Heart left ventricle (tissue), 16 donors: ENCODE data around the gene SRSF8. TPM values are rescaled to one million over a fixed set of nuclear protein-coding genes. Genes with fewer than 3 reads are reported as not detected.

ENCODE experiments used
- ATAC-seq, 4 donors: fragments of 200-7000 bp; cut with Tn5 transposase; one replicate each; pipeline ENCODE4 v1.9.1; 2020 to 2022; ENCODE audit warnings: moderate library complexity in 4 of 4, mild to moderate bottlenecking in 3 of 4, moderate number of reproducible peaks in 1 of 4
- DNase-seq, 5 donors: peaks; one replicate each; pipeline ENCODE4 v3.0.0-alpha.2; 2020
- H3K27ac ChIP-seq, 12 donors: fragments of 200-600 bp; sonication (generic) in 4 of 12; one replicate each; pipeline versions ENCODE4 v1.5.0 to v1.8.0; 2016 to 2022; ENCODE audit warnings: mild to moderate bottlenecking in 2 of 12
- H3K27me3 ChIP-seq, 9 donors: fragments of 200-600 bp; sonication (generic) in 2 of 9; one replicate each; pipeline versions ENCODE4 v1.5.1 to v1.8.0; 2016 to 2022; ENCODE audit warnings: mild to moderate bottlenecking in 3 of 9
- H3K36me3 ChIP-seq, 9 donors: fragments of 200-600 bp; sonication (generic) in 2 of 9; one replicate each; pipeline versions ENCODE4 v1.5.0 to v1.8.0; 2018 to 2022; ENCODE audit warnings: mild to moderate bottlenecking in 2 of 9
- H3K4me1 ChIP-seq, 12 donors: fragments of 200-600 bp; sonication (generic) in 4 of 12; one replicate each; pipeline versions ENCODE4 v1.5.0 to v1.8.0; 2016 to 2022; ENCODE audit warnings: mild to moderate bottlenecking in 3 of 12
- H3K4me3 ChIP-seq, 12 donors: fragments of 200-600 bp; sonication (generic) in 4 of 12; one replicate each; pipeline versions ENCODE4 v1.5.0 to v1.8.0; 2017 to 2022; ENCODE audit warnings: mild to moderate bottlenecking in 9 of 12, moderate library complexity in 4 of 12
- H3K9me3 ChIP-seq, 12 donors: fragments of 200-600 bp; sonication (generic) in 4 of 12; one replicate each; pipeline versions ENCODE4 v1.5.0 to v1.8.0; 2016 to 2022; ENCODE audit warnings: mild to moderate bottlenecking in 1 of 12
- POLR2A ChIP-seq, 2 donors: fragments of 450-650 bp; IDR thresholded peaks; one replicate each; pipeline ENCODE4 v1.6.1; 2017; ENCODE audit warnings: antibody characterized with exemption in 2 of 2, mild to moderate bottlenecking in 2 of 2, moderate library complexity in 2 of 2
- WGBS, 4 donors: extraction: QIAGEN DNeasy Blood & Tissue Kit in 2 of 4; methylation state at CpG; one replicate each; pipeline versions ENCODE4 v1.1.5 to v1.1.7; 2013 to 2018; 5-methylcytosine and 5-hydroxymethylcytosine counted together
- intact Hi-C, 10 donors: fragments of 100-400 bp; cut with DNase I; formaldehyde crosslinking; loops; one replicate each; pipeline versions ENCODE4 v1.11.1 to v1.14.2; 2022
- polyA plus RNA-seq, 2 donors: library from polyadenylated mRNA; stranded (reverse); fragments of 200-250 nt; gene quantifications; one replicate each; pipeline ENCODE4 v1.2.3, GENCODE V29; 2013
- total RNA-seq, 9 donors: library from RNA; depleted of rRNA in 2 of 9; stranded (reverse); fragments of >200 nt in 2 of 9; fragmentation: NEBNext Ultra II Directional in 3 of 9; extraction: Animal tissue kit (Norgen Biotek cat#: 25700) in 3 of 9; gene quantifications; one replicate each; pipeline versions ENCODE4 v1.1.0 to v1.2.4, GENCODE V29; 2016 to 2023
- TF ChIP-seq, protein P1 (sequence below), 12 donors: fragments of 200-600 bp; sonication (generic) in 4 of 12; IDR thresholded peaks; one replicate each; pipeline versions ENCODE4 v1.5.0 to v1.8.0; 2018 to 2022; ENCODE audit warnings: antibody characterized with exemption in 12 of 12, mild to moderate bottlenecking in 5 of 12
- donor health status: ischemic (EF 13 %, LVEDD 7.1; RV severe dilation, severe dysfunction).
- donor health status: healthy with polysubstance abuse.
- donor health status: DM: no; HTN: yes; CAD: no.
- donor health status: DM: no; HTN: no; CAD: no.
- donor health status: ischemic (EF 25% LVEDD 6.9; RV normal size, moderate dysfunction).
- donor health status: ischemic (EF 25% LVEDD 5.7; RV mildly dilated, moderate dysfunction).
- donor health status: healthy.
- donor health status: DM: yes; HTN: yes; CAD: no.
- donor health status: ischemic (EF 35%, LVEDD 5.7; RV mildly dilated, moderate dysfunction).
- donor health status: nonischemic (EF 11% LVEDD 7.7; RV severe dilation, severe dysfunction).
- donor health status: DM: yes; HTN: yes; CAD: no.
- donor health status: PGD.
- donor health status: ischemic (EF 29% LVEDD 5.4; RV normal size, mild dysfunction).
- donor health status: nonischemic (EF 23%, LVEDD 6.1; RV moderate dilation, normal function).

SRSF8 gene
- total and polyA plus RNA-seq, 11 donors = 20.0 to 26.5 (median 22.7) TPM

DNA sequence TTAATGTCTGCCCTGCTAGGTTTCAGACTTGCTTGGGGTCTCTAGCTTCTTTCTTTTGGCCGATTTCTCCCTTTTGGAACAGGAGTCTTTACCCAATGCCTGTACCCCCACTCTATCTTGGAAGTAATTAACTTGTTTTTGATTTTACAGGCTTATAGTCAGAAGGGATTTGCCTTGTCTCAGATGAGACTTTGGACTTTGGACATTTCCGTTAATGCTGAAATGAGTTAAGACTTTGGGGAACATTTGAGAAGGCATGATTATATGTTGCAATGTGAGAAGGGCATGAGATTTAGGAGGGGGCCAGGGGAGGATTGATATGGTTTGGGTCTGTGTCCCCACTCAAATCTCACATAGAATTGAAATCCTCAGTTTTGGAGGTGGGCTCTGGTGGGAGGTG is 12.4 kb upstream of the SRSF8 start:
- DNase-seq (no peak), ATAC-seq (no peak)
- no peak overlapping the region for H3K4me3 ChIP-seq
- H3K36me3 ChIP-seq = no peaks in the 10 kb centered on the region
- intact Hi-C loops = no loop called here
- H3K27me3 ChIP-seq = peaks cover 0 to 29% (median 0%) of the 10 kb centered on the region in 9 donors
- H3K4me1 ChIP-seq = no peaks in the 10 kb centered on the region
- 81 to 89% (median 85%) methylated on average over 2 of the region's 2 CpGs for WGBS, 4 donors
- TF ChIP-seq, protein P1, sequence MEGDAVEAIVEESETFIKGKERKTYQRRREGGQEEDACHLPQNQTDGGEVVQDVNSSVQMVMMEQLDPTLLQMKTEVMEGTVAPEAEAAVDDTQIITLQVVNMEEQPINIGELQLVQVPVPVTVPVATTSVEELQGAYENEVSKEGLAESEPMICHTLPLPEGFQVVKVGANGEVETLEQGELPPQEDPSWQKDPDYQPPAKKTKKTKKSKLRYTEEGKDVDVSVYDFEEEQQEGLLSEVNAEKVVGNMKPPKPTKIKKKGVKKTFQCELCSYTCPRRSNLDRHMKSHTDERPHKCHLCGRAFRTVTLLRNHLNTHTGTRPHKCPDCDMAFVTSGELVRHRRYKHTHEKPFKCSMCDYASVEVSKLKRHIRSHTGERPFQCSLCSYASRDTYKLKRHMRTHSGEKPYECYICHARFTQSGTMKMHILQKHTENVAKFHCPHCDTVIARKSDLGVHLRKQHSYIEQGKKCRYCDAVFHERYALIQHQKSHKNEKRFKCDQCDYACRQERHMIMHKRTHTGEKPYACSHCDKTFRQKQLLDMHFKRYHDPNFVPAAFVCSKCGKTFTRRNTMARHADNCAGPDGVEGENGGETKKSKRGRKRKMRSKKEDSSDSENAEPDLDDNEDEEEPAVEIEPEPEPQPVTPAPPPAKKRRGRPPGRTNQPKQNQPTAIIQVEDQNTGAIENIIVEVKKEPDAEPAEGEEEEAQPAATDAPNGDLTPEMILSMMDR (IDR thresholded peaks at IDR 0.05) = no peak
- no peak for TF ChIP-seq POLR2A (IDR thresholded peaks at IDR 0.05)
- H3K9me3 ChIP-seq = no peaks in the 10 kb centered on the region
- no peak overlapping the region for H3K27ac ChIP-seq

DNA sequence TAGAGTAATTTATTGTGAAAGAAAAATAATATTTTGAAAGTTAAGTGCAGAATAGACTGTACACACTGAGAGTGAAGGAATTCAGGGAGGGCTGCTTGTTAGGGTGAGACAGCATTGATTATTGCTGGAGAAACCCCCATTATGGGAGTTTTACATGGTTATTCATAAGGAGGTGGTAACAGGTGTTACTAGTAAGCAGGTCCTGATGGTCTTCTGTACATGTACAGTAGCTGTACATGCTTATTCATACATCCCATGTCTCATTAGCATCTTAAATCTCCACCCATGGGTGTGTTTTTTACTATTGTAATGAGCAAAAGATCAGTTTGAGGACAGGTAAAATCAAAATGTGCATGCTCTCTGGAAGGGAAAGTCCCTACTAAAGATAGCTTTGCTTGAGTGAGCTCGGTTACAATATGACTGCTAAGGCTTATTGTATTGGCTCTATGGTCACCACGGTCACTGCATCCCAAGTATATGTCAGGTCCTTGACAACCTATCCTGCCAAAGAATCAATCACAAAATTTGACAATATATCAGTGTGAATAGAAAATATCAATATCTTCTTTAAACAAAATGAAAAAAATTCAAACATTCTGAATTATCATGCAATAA is 11.3 kb upstream of the SRSF8 start:
- Histone ChIP-seq H3K36me3 (no peaks in the 10 kb centered on the region), H3K4me1 (no peaks in the 10 kb centered on the region), H3K9me3 (no peaks in the 10 kb centered on the region), H3K27ac (no peak overlapping the region), H3K4me3 (no peak overlapping the region), H3K27me3 (peaks cover 0 to 29% (median 0%) of the 10 kb centered on the region in 9 donors)
- DNase-seq = no peak
- no peak for TF ChIP-seq POLR2A (IDR thresholded peaks at IDR 0.05)
- TF ChIP-seq, protein P1 (IDR thresholded peaks at IDR 0.05) = no peak
- intact Hi-C loops = no loop called here
- ATAC-seq = no peak
- WGBS, 4 donors = 39 to 43% (median 41%) methylated on average over 2 of the region's 2 CpGs

- intact Hi-C loops = no loop called here
- 92 to 94% (median 93%) methylated on average over 8 of the region's 8 CpGs for WGBS, 4 donors
- peaks cover 0 to 21% (median 0%) of the 10 kb centered on the region in 9 donors for H3K27me3 ChIP-seq
- no peak overlapping the region for H3K4me3 ChIP-seq
- no peaks in the 10 kb centered on the region for H3K36me3 ChIP-seq
- DNase-seq = no peak
- no peak for TF ChIP-seq POLR2A (IDR thresholded peaks at IDR 0.05)
- TF ChIP-seq, protein P1 (IDR thresholded peaks at IDR 0.05) = no peak
- no peaks in the 10 kb centered on the region for H3K4me1 ChIP-seq
- H3K9me3 ChIP-seq = no peaks in the 10 kb centered on the region
- ATAC-seq = no peak
- no peak overlapping the region for H3K27ac ChIP-seq
Measured at GRCh38 chr11:95057959-95058358, 8.8 kb upstream of the SRSF8 start.

DNA sequence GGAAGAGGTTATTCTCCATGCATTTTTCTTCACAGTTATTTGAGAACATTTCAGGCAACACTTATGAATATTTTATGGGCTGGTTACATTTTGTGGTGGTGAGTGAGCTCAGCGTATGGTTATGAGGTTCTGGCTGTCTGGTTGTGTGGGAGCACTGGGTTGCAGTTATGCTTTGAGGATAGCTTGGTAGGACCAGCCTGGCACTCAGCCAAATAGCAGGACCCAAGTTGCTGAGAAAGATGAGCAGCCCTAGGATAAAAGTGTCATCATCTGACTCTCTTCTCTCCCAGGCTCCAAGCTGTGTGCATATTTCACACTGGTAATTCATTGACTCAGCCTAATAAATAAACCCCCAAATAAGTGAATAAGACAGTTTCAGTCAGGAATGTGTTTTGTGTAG is 8.1 kb upstream of the SRSF8 start:
- Histone ChIP-seq H3K27ac (no peak overlapping the region), H3K36me3 (no peaks in the 10 kb centered on the region), H3K9me3 (no peaks in the 10 kb centered on the region), H3K4me3 (no peak overlapping the region), H3K4me1 (no peaks in the 10 kb centered on the region), H3K27me3 (peaks cover 0 to 14% (median 0%) of the 10 kb centered on the region in 9 donors)
- intact Hi-C loops = no loop called here
- TF ChIP-seq, protein P1 (IDR thresholded peaks at IDR 0.05) = no peak
- TF ChIP-seq POLR2A (IDR thresholded peaks at IDR 0.05) = no peak
- WGBS, 4 donors = 83 to 92% (median 87%) methylated on average over 1 of the region's 1 CpG
- no peak for ATAC-seq
- no peak for DNase-seq
